Forelimb muscle (tissue), 1 donor: ENCODE results near the gene ZBTB7C. TPM values are rescaled to one million over a fixed set of nuclear protein-coding genes. Genes with fewer than 3 reads are reported as not detected.
"Not testable (repeated sequence)": the region's sequence is repeated elsewhere in the genome, so short reads cannot be mapped to it uniquely, and the experiment has no call there.

Source experiments
- DNase-seq: peaks from one replicate; pipeline ENCODE4 v3.0.0-alpha.2; 2013; ENCODE audit warnings: low read depth
- polyA plus RNA-seq: library from polyadenylated mRNA; unstranded; fragments of 120-200 nt; gene quantifications from one replicate; pipeline ENCODE4 v1.2.1, GENCODE V29; 2013; ENCODE audit not compliant: insufficient read length

The ZBTB7C gene
- polyA plus RNA-seq, 1 donor: 4.0 TPM

DNA sequence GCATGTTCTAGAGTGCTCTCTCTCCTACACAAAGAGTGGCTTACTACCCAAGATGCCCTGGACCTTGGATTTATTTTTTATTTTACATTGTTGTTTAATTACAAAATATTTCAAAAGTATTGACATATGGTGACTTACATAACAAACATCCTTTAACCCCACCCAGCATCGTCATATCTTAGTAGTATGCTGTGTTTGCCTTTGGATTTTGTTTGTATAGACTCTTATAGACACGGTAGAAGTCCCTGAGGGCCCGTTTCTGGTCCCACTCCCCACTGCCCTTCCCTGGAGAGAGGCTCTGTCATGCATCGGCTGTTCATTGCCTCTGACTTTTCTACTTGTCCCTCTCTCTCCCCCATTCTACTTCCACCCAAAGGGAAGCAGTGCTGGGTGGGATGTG lies 112.0 kb downstream of the ZBTB7C start:
- DNase-seq: no peak

DNA sequence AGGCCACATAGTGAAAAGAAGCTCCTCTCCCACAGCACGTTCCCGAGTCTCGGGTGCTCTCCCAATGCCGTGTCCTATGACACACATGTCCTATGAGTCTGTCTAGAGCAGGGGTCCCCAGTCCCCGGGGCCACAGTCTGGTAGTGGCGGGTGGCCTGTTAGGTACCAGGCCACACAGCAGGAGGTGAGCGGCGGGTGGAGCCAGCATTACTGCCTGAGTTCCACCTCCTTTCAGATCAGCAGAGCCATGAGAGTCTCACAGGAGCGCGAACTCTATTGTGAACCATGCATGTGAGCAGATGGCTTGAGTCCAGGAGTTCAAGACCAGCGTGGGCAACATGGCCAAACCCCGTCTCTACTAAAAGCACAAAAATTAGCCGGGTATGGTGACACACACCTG lies 112.6 kb downstream of the ZBTB7C start:
- DNase-seq: no peak

DNA sequence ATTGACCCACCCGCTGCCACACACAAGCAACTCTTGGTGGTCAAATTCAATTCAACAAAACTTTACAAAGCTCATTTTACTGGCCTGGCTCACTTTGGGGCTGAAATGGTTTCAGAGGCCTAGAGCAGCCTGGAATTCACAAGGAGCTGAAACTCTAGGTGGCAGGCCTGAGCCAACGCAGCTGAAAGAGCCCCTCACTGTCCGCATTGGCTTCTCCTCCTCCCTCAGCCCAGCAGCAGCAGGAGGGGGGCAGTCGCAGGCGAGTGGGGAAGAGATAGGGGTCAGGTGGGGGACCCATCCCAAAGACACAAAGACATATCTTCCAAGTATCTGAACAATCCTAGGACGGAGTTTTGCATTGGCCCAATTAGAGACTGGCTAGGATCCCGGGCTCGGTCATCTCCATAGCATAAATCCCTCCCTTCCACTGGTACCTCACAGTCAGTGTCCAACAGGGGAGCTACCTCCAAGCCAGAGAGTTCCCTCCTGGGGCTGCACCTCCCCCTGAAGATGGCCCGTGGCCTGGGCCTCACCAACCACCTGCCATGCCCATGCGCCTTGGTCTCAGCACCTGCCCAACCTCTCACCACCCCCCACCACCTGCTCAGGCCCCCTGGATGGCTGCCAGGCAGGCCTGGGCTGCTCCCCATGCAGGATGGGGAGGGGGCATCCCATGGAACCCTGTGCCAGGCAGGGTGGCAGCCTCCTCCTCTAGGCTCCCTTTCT lies 113.4 kb downstream of the ZBTB7C start:
- DNase-seq: no peak

DNA sequence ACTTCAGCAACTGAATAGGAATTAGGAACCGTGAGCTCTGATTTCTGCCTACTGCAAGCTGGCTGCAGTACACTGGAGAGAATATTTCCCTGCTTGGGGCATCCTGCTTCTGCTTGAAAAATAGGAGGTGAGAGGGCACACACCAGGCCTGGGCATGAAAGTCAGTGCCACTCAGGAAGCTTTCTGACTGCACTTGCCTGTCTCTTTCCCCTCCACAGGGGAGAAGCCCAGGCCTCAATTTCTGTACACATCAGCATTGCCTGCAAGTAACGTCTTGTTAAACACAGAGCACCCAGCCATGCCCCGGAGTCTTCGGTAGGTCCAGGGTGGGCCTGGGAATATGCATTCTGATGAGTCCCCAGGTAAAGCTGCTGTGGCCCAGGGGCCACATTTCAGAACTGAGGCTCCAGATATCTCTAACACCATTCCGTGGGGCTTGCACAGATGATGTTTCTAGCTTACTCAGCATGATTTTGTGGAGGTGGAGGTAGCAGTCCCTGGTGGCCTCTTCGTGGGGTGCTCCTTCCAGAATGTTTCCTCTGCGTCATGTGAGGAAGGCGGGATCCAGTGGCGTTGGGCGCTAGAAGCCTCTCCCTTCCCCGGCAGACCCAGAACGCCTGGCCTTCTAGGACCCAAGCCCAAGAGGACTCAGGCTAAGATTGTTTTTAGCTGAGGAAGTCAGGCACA lies 114.1 kb downstream of the ZBTB7C start:
- DNase-seq: no peak

DNA sequence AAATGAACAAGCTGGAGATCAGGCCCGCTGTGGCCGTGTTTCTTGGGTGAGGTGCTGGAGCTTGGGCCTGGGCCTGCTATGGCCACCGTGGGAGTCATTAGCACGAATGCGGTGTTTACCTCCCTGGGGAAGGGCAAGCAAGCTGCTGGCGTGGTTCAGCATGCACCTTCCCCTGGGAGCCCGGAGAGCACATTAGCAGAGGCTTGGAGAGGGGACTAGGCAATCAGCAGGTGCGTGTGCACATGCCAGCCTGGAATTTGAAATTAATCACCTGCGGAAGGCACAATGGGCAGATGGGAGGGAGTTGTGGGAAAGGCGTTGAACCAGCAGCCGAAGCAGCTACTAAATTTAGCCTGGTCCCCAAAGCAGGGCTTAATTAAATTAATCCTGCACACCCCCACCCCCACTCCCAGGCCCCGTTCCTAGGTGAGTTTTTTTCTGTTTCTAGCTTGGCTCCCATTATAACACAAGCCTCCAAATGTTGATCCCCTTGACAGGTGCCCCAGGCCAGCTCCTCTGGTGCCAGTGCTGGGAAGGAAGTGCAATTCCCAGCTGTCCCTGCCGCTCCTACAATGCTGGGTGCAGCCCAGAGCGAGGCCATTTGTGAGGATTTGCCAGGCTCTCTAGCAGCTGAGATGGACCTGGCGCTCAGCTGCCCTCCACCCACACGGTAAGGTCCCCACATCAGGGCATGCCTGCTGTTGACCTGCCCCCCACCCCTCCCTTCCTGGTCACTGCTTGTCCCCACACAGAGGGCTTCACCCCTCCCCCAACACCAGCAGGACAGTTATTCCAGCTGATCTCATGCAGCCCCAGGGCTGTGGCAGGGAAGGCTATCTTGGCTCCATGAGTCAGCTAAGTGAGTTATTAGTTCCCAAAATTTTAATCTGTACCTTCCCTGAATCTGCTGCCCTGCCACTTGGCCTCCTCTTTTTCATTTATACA lies 115.0 kb downstream of the ZBTB7C start:
- peak; percentile 20 for DNase-seq

DNA sequence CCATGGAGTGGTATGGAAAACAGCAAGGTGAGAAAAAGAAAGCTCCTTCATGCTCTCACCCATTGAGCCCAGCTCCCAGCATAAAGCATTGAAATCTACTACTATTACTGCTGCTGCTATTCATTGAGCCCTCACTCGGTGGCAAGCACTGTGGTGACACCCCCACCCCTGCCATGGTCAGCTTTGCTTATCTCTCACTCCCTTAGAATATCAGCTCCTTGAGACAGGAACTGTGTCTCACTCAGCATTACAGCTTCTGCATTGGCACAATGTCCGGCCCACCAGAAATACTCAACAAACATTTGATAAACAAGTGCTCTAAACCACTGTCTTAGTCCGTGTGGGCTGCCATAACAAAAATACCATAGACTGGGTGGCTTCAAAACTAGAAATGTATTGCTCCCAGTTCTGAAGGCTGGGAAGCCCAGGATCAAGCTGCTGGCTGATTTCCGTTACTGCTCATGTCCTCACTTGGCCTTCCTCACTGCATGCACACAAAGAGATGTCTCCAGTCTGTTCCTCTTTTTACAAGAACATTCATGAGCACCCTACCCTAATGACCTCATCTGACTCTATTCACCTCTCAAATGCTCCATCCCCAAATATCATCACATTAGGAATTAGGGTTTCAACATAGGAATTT lies 116.3 kb downstream of the ZBTB7C start:
- no peak for DNase-seq

DNA sequence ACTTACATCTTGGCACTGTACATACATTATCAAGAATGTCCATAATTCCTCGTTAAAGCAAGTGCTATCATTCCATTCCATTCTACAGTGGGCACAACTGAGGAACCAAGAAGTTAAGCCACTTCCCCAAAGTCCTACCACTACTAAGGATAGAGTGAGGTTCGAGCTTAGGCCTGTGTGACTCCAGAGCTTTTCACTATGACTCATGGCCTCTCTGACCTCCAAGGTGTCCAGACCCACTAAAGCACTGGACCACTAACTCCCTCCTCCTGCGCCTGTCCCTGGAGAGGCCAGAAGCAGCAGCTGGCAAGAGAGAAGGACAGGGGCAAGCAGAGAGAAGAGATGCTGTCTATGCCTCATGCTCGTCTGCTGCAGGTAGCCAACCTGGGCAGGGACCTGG lies 117.0 kb downstream of the ZBTB7C start:
- no peak for DNase-seq

DNA sequence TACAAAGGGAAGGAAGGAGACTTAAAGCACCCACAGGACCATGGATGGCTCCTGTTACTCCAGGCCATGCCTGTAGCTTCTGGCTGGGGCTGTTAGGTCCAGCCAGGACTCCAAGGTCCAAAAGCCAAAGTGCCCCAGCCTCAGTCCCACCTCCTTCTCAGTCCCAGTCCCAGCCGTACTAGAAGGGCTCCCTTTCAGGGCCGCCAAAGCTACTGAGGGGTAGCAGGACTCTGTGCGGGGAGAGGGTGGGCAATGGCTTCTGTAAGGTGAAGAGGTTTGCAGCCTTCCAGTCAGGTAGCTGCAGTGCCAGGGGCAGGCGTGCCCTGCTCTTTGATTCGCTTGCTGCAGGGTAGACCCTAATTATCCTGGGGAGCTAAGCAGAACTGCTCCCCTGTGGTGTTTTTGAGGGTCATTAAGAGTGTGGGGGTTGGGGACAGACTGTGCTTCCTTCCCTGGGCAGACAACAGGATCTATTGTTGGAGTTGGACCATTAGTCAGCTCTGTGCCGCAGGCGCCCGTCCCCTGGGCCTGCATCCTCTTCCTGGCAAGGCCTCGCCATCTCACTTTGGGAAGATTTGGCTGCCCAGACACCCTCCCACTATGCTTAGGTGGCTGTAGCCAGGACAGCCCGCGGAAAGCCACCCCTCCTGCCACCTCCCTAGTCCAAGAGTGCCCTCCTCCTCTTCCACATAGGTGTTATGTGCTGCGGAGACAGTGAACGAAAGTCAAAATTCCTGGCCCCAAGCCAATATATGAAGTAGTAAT lies 118.8 kb downstream of the ZBTB7C start:
- no peak for DNase-seq

DNA sequence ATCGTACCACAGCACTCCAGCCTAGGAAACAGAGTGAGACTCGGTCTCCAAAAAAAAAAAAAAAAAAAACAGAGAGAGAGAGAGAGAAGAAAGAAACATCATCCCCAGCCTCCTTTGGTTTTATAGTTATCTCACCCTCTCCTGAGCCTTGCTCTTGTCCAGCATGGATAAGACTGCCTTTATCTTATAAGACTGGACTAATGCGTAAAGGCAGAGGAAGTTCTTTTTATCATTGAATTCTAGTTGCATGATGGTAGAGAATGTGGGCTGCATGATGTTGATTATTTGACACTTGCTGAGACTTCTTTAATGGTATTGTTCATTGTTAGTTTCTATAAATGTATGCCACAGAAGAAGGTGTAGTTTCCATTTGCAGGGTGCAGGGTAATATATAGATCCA lies 124.4 kb downstream of the ZBTB7C start:
- DNase-seq: no peak

DNA sequence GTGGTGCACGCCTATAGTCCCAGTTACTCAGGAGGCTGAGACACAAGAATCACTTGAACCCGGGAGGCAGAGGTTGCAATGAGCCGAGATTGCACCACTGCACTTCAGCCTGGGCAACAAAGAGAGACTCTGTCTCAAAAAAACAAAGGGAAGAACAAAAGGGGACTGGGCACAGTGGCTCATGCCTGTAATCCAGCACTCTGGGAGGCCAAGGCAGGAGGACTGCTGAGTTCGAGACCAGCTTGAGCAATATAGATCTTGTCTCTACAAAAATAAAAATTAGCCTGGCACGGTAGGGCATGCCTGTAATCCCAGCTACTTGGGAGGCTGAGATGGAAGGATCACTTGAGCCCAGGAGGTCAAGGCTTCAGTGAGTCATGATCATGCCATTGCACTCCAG lies 125.2 kb downstream of the ZBTB7C start:
- DNase-seq: not testable (repeated sequence)

DNA sequence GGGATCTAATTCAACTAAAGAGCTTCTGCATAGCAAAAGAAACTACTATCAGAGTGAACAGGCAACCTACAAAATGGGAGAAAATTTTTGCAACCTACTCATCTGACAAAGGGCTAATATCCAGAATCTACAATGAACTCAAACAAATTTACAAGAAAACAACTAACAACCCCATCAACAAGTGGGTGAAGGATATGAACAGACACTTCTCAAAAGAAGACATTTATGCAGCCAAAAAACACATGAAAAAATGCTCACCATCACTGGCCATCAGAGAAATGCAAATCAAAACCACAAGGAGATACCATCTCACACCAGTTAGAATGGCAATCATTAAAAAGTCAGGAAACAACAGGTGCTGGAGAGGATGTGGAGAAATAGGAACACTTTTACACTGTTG lies 127.7 kb downstream of the ZBTB7C start:
- not testable (repeated sequence) for DNase-seq

DNA sequence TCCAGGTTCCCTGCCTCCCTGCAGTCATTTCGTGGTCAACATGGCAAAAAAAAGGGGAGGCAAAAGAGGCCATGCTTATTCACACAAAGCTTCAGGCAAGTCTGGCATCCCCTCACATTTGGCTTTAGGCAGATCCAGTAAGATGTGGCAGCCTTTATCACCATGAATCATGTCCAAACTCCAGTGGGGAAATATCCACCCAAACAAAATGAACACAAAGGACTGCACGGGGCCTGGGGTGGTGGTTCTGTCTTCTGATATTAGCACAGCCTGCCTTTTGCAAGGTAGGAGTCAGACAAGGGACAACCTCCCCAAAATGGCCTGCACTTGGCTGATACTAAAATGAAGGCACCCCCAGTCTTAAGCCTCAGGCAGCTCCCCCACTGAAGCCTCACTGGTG lies 129.9 kb downstream of the ZBTB7C start:
- no peak for DNase-seq

DNA sequence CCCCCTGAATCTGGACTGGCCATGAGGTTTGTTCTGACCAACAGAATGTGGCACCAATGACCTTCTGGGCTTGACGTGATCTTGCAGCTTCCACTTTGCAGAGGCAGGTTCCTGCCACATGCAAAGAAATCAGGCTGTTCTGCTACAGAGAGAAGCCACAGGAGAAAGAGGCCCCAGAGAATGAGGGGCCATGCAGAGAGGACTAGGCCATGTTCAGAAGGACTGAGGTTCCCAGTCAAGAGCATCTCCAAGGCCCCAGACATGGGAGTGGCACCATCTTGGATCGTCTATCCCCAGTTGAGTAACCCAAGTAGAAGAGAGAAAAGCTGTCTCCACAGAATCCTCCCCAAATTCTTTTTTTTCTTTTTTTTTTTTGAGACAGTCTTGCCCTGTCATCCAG lies 131.1 kb downstream of the ZBTB7C start:
- DNase-seq: no peak

DNA sequence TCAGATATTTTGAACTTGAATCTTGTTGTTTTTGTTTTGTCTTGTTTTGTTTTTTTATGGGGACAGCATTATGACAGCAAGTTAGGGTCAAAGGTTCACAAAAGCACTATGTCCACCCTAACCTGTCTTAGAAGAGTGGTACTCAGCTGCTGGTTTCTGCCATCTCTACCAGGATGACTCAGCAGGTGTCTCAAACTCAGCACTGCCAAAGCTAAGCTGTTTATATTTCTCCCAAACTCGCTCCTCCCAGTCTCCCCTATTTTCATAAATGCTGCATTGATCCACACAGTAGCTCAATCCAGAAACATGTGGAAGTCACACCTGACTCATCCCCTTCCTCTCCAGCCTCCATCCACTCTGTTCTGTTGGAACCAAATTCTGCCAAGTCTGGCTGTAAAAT lies 134.9 kb downstream of the ZBTB7C start:
- no peak for DNase-seq

DNA sequence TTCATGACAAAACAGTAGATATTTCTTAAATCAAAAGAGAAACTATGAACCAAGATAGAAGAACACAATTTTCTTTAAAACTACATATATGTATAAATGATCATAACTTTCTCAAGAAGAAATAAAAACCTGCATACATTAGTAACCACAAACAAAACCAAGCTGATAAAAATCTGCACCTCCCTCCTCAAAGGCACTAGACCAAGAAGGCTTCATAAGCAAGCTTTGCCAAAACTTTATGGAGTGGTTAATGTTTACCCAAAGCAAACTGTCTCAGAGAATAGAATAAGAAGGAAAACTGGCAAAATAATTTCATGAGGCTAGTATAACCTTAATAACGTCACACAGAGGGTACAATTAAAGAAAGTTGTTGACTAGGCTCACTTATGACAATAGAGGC lies 138.3 kb downstream of the ZBTB7C start:
- DNase-seq: no peak

DNA sequence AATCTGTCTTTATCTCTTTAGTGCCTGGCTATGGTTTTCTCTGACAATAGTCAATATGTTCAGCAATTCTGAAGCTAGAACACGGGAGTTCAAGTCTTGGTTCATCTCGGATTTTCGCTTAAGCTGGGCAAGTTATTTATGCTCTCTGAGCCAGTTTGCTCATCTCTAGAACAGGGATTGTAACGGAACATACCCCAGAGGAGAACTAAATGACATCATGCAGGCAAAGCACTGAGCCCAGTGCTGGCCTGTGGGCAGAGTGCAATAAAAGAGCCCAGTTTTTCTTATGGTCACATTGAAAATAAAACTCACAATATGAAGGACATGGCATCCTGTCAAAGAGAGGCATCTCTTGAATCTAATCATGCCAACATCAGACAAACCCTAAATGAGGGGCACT lies 143.9 kb downstream of the ZBTB7C start:
- DNase-seq: no peak

DNA sequence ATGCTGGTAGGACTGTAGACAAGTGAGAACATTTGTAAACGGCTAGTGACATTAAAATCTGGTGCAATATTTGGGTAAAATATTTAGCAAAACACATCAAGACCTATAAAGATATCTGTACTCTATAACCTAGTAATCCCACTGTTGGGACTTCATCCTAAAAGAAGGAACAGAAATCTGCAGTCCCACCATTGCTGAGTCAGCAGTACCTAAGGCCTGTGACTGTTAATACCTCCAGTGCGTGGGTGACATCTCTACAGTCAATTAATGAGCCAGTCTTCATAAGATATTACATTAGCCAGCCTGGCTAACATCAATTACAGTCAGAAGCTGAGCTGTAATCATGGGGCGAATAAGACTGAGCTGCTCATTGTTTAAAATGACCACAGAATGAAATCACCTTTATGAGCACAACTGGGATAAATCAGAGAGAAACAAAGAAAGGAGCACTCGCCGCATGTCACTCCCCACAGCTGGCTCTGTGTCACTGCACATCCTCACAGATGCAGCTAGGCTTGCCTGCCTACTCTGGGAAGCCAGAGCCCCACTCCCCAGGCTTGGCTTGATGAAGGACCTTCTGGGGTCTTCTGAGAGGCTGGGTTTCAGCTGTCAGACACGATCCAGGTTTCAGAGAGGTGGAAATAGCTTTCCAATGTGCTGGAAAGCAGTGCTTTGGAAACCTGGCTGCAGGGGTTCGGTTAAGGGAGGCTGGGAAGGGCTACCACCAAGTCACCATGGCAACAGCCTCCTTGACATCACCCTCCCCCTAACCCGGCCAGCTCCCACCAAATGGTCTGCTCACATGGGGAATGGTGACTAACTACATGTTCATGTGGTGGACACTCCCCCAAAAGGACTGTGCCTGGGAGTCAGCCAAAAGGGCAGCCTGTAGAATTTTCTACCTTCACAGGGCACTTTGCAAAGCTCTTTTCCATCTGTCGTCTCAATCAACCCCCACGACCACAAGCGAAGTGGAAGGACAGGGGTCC lies 145.0 kb downstream of the ZBTB7C start:
- no peak for DNase-seq

DNA sequence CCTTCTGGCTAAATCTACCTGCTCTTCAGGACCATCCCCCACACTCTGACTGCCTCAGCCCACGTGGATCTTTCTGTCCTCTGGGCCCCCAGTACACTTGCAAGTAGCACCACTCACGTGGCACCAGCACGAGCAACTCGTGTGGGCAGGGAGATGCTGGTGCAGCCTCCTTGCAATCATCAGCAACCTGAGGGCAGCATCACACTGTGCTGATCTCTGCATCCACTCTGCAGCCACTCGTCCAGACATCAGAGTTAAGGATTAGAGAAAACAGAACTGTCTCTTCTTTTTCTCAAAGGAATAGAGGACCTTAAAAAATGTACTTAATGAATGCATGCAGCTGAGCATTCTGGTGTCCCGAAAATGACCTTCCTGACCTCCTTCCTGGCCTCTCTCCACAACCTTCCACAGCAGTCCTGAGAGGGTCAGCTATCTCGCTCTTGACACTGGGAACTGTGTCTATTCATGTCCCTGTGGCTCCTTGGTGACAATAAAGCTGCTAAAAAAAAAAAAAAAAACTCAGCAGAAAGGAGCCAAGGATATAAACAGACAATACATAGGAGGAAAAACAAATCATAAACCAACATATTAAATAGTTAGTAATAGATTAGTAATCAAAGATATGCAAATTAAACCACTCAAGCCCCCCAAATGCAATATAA lies 145.9 kb downstream of the ZBTB7C start:
- DNase-seq: no peak

DNA sequence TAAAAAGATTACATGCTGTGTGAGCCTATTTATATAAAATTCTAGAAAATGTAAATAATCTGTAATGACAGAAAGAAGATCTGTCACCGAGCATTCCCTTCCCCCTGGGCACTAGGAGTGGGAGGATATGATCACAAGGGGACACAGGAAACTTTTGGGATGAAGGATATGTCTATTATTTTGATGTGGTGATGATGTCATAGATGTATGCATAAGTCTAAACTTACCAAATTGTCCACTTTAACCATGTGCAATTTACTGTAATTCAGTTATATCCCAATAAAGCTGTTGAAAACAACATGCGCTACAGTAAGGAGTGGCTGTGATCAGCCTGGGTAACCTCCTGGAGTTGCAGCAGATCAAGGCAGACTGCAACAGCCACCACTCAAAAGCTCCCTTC lies 148.9 kb downstream of the ZBTB7C start:
- no peak for DNase-seq
